Vagina (tissue), 2 donors: Measurements from ENCODE around the gene UBE2F.

ENCODE experiments used
- CTCF ChIP-seq, 3 experiments: fragments of 450-650 bp in 2 of 3; fragments of 200-600 bp in 1 of 3; sonication (generic) in 1 of 3; IDR thresholded peaks; one replicate each; pipeline ENCODE4 v1.5.1; 2017 to 2019; ENCODE audit warnings: antibody characterized with exemption in 3 of 3, mild to moderate bottlenecking in 2 of 3, moderate library complexity in 2 of 3
- POLR2A ChIP-seq, 2 donors: fragments of 450-650 bp; IDR thresholded peaks; one replicate each; pipeline ENCODE4 v1.6.1; 2017; ENCODE audit warnings: antibody characterized with exemption in 2 of 2, mild to moderate bottlenecking in 2 of 2, moderate library complexity in 2 of 2
- POLR2AphosphoS5 ChIP-seq, 2 donors: sonication (generic); formaldehyde crosslinking; IDR thresholded peaks; one replicate each; pipeline ENCODE4 v1.9.0; 2017; ENCODE audit warnings: antibody characterized with exemption in 2 of 2, mild to moderate bottlenecking in 2 of 2, low read depth in 1 of 2; ENCODE audit not compliant: insufficient read depth in 1 of 2

DNA sequence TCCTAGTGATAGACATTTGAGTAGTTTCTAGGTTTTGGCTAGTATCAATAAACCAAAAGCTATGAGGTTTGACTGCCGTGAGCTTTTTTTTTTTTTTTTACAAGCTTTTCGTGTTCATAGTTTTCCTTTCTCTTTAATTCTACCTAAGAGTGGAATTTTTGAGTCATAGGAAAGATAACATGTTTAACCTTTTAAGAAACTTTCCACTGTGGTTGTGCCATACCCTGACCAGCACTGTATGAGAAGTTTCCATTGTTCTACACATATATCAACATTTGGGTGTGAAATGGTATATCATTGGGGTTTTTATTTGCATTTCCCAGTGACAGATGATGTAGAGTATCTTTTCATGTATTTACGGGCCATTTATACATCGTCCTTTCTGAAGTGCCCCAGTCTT is 31.7 kb downstream of the UBE2F start:
- TF ChIP-seq POLR2A (IDR thresholded peaks at IDR 0.05) (no peak), CTCF (IDR thresholded peaks at IDR 0.05) (no peak), POLR2AphosphoS5 (IDR thresholded peaks at IDR 0.05; ENCODE audit: insufficient read depth in 1 of 2, low read depth in 1 of 2) (no peak)
